HG03575 (cell line): ENCODE data around the gene RAF1.
"Not testable (repeated sequence)": the region's sequence is repeated elsewhere in the genome, so short reads cannot be mapped to it uniquely, and the experiment has no call there.

Source experiments
- ATAC-seq: cut with Tn5 transposase; IDR thresholded peaks from one replicate; pipeline ENCODE4 v1.9.1; 2021; ENCODE audit not compliant: unreplicated experiment, insufficient number of reproducible peaks, low FRiP score; ENCODE audit errors: extremely low read depth

The RAF1 gene

GRCh38 chr3:12544652-12545472 is 119.1 kb downstream of the RAF1 start:
- no peak for ATAC-seq

GRCh38 chr3:12543497-12543896 is 120.4 kb downstream of the RAF1 start:
- not testable (repeated sequence) for ATAC-seq

- no peak for ATAC-seq
These were observed 122.3 kb downstream of the RAF1 start for GRCh38 chr3:12541625-12542024.

- ATAC-seq = no peak
These were observed 127.5 kb downstream of the RAF1 start for GRCh38 chr3:12536423-12536822.
